ENCODE measurements around the gene C1QA. TPM values are rescaled to one million over a fixed set of nuclear protein-coding genes. Genes with fewer than 3 reads are reported as not detected.

The C1QA gene
- not detected in 2 replicates for total RNA-seq

DNA sequence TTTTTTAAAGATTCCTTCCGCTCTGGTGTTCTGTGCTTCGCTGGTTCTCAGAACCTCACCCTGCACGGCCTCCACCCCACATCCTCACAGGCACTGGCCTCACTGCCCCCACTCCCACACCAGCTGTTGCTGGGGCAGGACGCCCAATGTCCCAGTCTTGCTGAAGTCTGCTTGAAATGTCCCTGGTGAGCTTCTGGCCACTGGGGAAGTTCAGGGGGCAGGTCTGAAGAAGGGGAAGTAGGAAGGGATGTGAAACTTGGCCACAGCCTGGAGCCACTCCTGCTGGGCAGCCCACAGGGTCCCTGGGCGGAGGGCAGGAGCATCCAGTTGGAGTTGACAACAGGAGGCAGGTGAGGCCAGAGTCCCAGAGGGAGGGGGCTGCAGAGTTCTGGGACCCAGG lies at the start of gene C1QA:
TSS of gene C1QA (plus strand) at position 276 of the 400 bp plus-strand sequence. CDS start 989 bp downstream, outside the sequence.

DNA sequence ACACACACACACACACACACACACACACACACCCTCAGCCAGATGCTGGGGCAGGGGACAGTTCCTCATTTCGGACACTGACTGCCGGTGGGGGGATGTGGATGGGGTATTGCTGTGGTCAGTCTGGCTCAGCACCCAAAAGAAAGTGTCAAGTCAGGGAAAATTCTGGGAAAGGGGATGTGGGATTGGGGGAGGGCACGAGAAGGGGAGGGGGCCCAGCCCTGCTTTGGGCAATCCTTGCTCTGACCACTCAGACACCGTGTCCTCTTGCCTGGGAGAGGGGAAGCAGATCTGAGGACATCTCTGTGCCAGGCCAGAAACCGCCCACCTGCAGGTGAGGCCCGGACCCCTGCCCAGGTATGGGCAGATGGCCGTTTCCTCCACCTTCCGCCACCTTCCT lies 7.0 kb downstream of the C1QA start, which contains the start of gene C1QC:
TSS of gene C1QC (plus strand) at position 253 of the 400 bp plus-strand sequence. CDS start 391 bp downstream, outside the sequence.

DNA sequence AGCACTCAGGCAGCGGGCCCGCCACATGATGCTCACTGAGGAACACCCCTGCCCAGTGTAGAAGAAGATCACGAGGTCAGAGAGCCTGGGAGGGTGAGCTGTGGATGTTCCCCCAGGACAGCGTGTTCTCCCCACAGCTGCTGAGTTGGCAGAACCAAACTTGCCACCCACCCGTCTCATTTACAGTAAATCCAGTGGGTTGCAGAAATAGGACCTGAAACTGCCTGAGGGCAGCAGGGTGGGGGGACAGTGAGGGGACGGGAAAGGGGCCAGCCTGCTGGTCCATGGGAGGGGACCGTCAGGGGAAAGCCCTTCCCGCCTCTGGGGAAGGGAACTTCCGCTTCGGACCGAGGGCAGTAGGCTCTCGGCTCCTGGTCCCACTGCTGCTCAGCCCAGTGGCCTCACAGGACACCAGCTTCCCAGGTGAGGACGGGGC lies 16.5 kb downstream of the C1QA start, which contains the start of gene C1QB:
TSS of gene C1QB (plus strand) at position 356 of the 436 bp plus-strand sequence. CDS start 6,227 bp downstream, outside the sequence.

Other genes with a start within 250 kb of the C1QA start
- 5.8 and 6.4 TPM in 2 replicates for gene ZBTB40, start 184.8 kb upstream of the C1QA start, total RNA-seq
- gene EPHA8, start 73.1 kb upstream of the C1QA start, total RNA-seq, result not detected in 2 replicates
- not detected in 2 replicates for gene C1QC, start 7.0 kb downstream of the C1QA start, total RNA-seq
- not detected in 2 replicates for gene C1QB, start 16.6 kb downstream of the C1QA start, total RNA-seq
- 37.2 and 42.3 TPM in 2 replicates for gene EPHB2, start 74.2 kb downstream of the C1QA start, total RNA-seq

Measured in bronchial smooth muscle cell (primary cell).